Mesenchymal stem cell (in vitro differentiated cells and primary cell): Measurements from ENCODE around the gene QSER1.
"Not testable (repeated sequence)": the region's sequence is repeated elsewhere in the genome, so short reads cannot be mapped to it uniquely, and the experiment has no call there.

Source experiments
- DNase-seq: peaks from one replicate; pipeline ENCODE4 v3.0.0-alpha.2; 2013
- H2AFZ ChIP-seq: one replicate; pipeline ENCODE4 v1.6.1; 2013; ENCODE audit warnings: low read depth, mild to moderate bottlenecking, control low read depth, inconsistent platforms, low read length, moderate library complexity
- H2AK5ac ChIP-seq: 2 replicates; pipeline ENCODE4 v1.6.1; 2013; ENCODE audit warnings: low read length, moderate library complexity, mild to moderate bottlenecking, inconsistent platforms; ENCODE audit not compliant: severe bottlenecking
- H2BK120ac ChIP-seq: one replicate; pipeline ENCODE4 v1.6.1; 2013; ENCODE audit warnings: low read depth, mild to moderate bottlenecking, inconsistent platforms, low read length, moderate library complexity
- H2BK12ac ChIP-seq, 2 experiments: one replicate each; pipeline ENCODE4 v1.6.1; 2013; ENCODE audit warnings: inconsistent platforms in 2 of 2, low read length in 2 of 2, mild to moderate bottlenecking in 2 of 2, moderate library complexity in 2 of 2, control low read depth in 1 of 2
- H2BK15ac ChIP-seq: one replicate; pipeline ENCODE4 v1.6.1; 2013; ENCODE audit warnings: mild to moderate bottlenecking, low read depth, inconsistent platforms; ENCODE audit not compliant: poor library complexity, severe bottlenecking
- H2BK5ac ChIP-seq: 2 replicates; pipeline ENCODE4 v1.6.1; 2013; ENCODE audit warnings: low read depth, mild to moderate bottlenecking, low read length, control low read depth, inconsistent platforms; ENCODE audit not compliant: poor library complexity, severe bottlenecking
- H3K14ac ChIP-seq, 2 experiments: one replicate each; pipeline ENCODE4 v1.6.1; 2013; ENCODE audit warnings: inconsistent platforms in 2 of 2, low read length in 2 of 2, control low read depth in 1 of 2, mild to moderate bottlenecking in 1 of 2, moderate library complexity in 1 of 2
- H3K18ac ChIP-seq, 2 experiments: one replicate each; pipeline ENCODE4 v1.6.1; 2013; ENCODE audit warnings: inconsistent platforms in 2 of 2, low read length in 2 of 2, control low read depth in 1 of 2, low read depth in 1 of 2, mild to moderate bottlenecking in 1 of 2
- H3K23ac ChIP-seq, 2 experiments: one replicate each; pipeline ENCODE4 v1.6.1; 2013; ENCODE audit warnings: inconsistent platforms in 2 of 2, low read length in 2 of 2, mild to moderate bottlenecking in 2 of 2, moderate library complexity in 2 of 2, control low read depth in 1 of 2
- H3K27ac ChIP-seq: 2 replicates; pipeline ENCODE4 v1.5.1; 2013; ENCODE audit warnings: mild to moderate bottlenecking, moderate library complexity, low read length, control low read depth, inconsistent platforms; ENCODE audit not compliant: poor library complexity, severe bottlenecking
- H3K27me3 ChIP-seq, 2 experiments: 2 replicates each; pipeline versions ENCODE4 v1.6.1 to v1.7.0; 2013; ENCODE audit warnings: low read length in 2 of 2, mild to moderate bottlenecking in 2 of 2, moderate library complexity in 2 of 2, control low read depth in 1 of 2, inconsistent platforms in 1 of 2; ENCODE audit not compliant: control insufficient read depth in 1 of 2, insufficient read depth in 1 of 2
- H3K36me3 ChIP-seq, 2 experiments: 2 replicates each; pipeline versions ENCODE4 v1.6.1 to v1.7.0; 2013; ENCODE audit warnings: low read length in 2 of 2, control low read depth in 1 of 2, inconsistent platforms in 1 of 2, low read depth in 1 of 2, mild to moderate bottlenecking in 1 of 2; ENCODE audit not compliant: insufficient read depth in 2 of 2, control insufficient read depth in 1 of 2
- H3K4ac ChIP-seq, 2 experiments: one replicate each; pipeline ENCODE4 v1.6.1; 2013; ENCODE audit warnings: inconsistent platforms in 2 of 2, low read length in 2 of 2, mild to moderate bottlenecking in 2 of 2, moderate library complexity in 2 of 2, control low read depth in 1 of 2, low read depth in 1 of 2
- H3K4me1 ChIP-seq: 2 replicates; pipeline ENCODE4 v1.6.1; 2013; ENCODE audit warnings: low read depth, low read length, control low read depth; ENCODE audit not compliant: control insufficient read depth, insufficient read depth
- H3K4me2 ChIP-seq: 2 replicates; pipeline ENCODE4 v1.6.1; 2013; ENCODE audit warnings: low read length, mild to moderate bottlenecking, inconsistent platforms; ENCODE audit not compliant: poor library complexity, severe bottlenecking
- H3K4me3 ChIP-seq, 2 experiments: 2 replicates each; pipeline versions ENCODE4 v1.5.1 to v1.7.0; 2013; ENCODE audit warnings: low read length in 2 of 2, mild to moderate bottlenecking in 2 of 2, control low read depth in 1 of 2, low read depth in 1 of 2; ENCODE audit not compliant: insufficient read depth in 1 of 2
- H3K79me1 ChIP-seq: replicated peaks from 2 replicates; pipeline ENCODE4 v1.6.1; 2013; ENCODE audit warnings: mild to moderate bottlenecking, control low read depth, low read length, inconsistent platforms; ENCODE audit not compliant: poor library complexity, severe bottlenecking
- H3K9ac ChIP-seq: 2 replicates; pipeline ENCODE4 v1.7.0; 2013; ENCODE audit warnings: mild to moderate bottlenecking, low read length, moderate library complexity
- H3K9me3 ChIP-seq: 2 replicates; pipeline ENCODE4 v1.7.0; 2013; ENCODE audit warnings: mild to moderate bottlenecking, low read length; ENCODE audit not compliant: control insufficient read depth
- H4K8ac ChIP-seq: one replicate; pipeline ENCODE4 v1.6.1; 2013; ENCODE audit warnings: inconsistent platforms, mild to moderate bottlenecking, low read length, moderate library complexity
- H4K91ac ChIP-seq: one replicate; pipeline ENCODE4 v1.6.1; 2013; ENCODE audit warnings: mild to moderate bottlenecking, low read length, inconsistent platforms
- WGBS: methylation state at CpG from one replicate; pipeline ENCODE4 v1.1.7; 2013; ENCODE audit warnings: mixed read lengths; 5-methylcytosine and 5-hydroxymethylcytosine counted together

QSER1 gene

GRCh38 chr11:32861850-32862577 lies 30.6 kb upstream of the QSER1 start:
- H3K79me1 ChIP-seq: no peaks in the 10 kb centered on the region
- no peak overlapping the region for H3K14ac ChIP-seq
- no peak overlapping the region for H2BK15ac ChIP-seq
- H2AFZ ChIP-seq: no peak overlapping the region
- H3K4me1 ChIP-seq: no peaks in the 10 kb centered on the region
- H3K4me3 ChIP-seq: no peak overlapping the region
- no peak overlapping the region for H3K27ac ChIP-seq
- no peak overlapping the region for H3K4me2 ChIP-seq
- H2BK5ac ChIP-seq: no peak overlapping the region
- DNase-seq: no peak
- no peak overlapping the region for H3K4ac ChIP-seq
- H3K18ac ChIP-seq: no peak overlapping the region
- WGBS: 71% methylated on average over 3 of the region's 3 CpGs
- no peak overlapping the region for H4K8ac ChIP-seq
- H3K36me3 ChIP-seq: no peaks in the 10 kb centered on the region
- no peaks in the 10 kb centered on the region for H3K9me3 ChIP-seq
- no peak overlapping the region for H4K91ac ChIP-seq
- H2BK12ac ChIP-seq: no peak overlapping the region
- H2AK5ac ChIP-seq: no peak overlapping the region
- no peak overlapping the region for H2BK120ac ChIP-seq
- H3K9ac ChIP-seq: no peak overlapping the region
- no peaks in the 10 kb centered on the region for H3K27me3 ChIP-seq
- H3K23ac ChIP-seq: no peak overlapping the region

- Histone ChIP-seq H3K4me2 (no peak overlapping the region), H4K8ac (no peak overlapping the region), H3K36me3 (no peaks in the 10 kb centered on the region), H3K27me3 (peaks cover 0 to 3% of the 10 kb centered on the region in 2 experiments), H3K4me1 (no peaks in the 10 kb centered on the region), H2BK5ac (no peak overlapping the region), H2BK12ac (no peak overlapping the region), H3K79me1 (no peaks in the 10 kb centered on the region), H3K18ac (no peak overlapping the region), H2AFZ (no peak overlapping the region), H3K9me3 (no peaks in the 10 kb centered on the region), H3K27ac (no peak overlapping the region), H2BK120ac (no peak overlapping the region), H3K4ac (no peak overlapping the region), H2AK5ac (no peak overlapping the region), H3K14ac (no peak overlapping the region), H2BK15ac (no peak overlapping the region), H3K9ac (no peak overlapping the region), H3K4me3 (no peak overlapping the region), H4K91ac (no peak overlapping the region), H3K23ac (no peak overlapping the region)
- no peak for DNase-seq
Measured at GRCh38 chr11:32864555-32864954, 28.1 kb upstream of the QSER1 start.

DNA sequence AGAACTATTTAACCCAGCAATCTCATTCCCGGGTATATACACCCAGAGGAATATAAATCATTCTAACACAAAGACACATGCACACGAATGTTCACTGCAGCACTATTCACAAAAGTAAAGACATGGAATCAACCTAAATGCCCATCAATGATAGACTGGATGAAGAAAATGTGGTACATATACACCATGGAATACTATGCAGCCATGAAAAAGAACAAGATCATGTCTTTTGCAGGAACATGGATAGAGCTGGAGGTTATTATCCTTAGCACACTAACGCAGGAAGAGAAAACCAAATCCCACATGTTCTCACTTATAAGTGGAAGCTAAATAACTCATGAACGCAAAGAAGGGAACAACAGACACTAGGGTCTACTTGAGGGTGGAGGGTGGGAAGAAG lies 23.9 kb upstream of the QSER1 start:
- not testable (repeated sequence) for H3K27ac ChIP-seq, H2BK15ac ChIP-seq, H3K27me3 ChIP-seq, H2BK120ac ChIP-seq, H3K9ac ChIP-seq, H3K9me3 ChIP-seq, H2BK12ac ChIP-seq, H3K4me1 ChIP-seq, H4K91ac ChIP-seq, H3K14ac ChIP-seq, H2AK5ac ChIP-seq, H3K18ac ChIP-seq, DNase-seq, H3K4me3 ChIP-seq, H2BK5ac ChIP-seq, H2AFZ ChIP-seq, H3K4me2 ChIP-seq, H4K8ac ChIP-seq, H3K4ac ChIP-seq, H3K23ac ChIP-seq, H3K36me3 ChIP-seq, H3K79me1 ChIP-seq
- WGBS: 62% methylated on average over 3 of the region's 4 CpGs

DNA sequence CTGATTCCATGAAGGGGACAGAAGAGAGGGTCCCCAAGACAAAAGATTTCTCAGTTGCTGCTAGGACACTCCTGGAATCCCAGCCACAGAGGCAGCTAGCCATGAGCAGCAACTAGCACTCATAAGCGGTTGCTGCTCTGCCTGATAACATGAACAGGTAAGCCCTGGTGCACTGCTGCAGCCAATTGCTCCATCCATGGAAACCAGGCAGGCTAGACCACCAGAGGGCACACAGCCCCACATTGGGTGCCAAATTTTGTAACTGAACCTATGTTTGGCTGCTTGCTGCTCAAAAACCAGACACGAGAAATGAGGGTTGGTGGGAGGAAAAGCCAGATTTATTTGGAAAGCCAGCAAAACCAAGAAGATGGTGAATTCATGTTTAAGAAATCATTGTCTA lies 21.9 kb upstream of the QSER1 start:
- H3K36me3 ChIP-seq: no peaks in the 10 kb centered on the region
- H4K8ac ChIP-seq: no peak overlapping the region
- 63% methylated on average over 2 of the region's 2 CpGs for WGBS
- no peak overlapping the region for H3K4me3 ChIP-seq
- H2AFZ ChIP-seq: no peak overlapping the region
- no peak overlapping the region for H3K9ac ChIP-seq
- no peak for DNase-seq
- H3K27me3 ChIP-seq: peaks cover 6 to 7% of the 10 kb centered on the region in 2 experiments
- no peak overlapping the region for H3K4ac ChIP-seq
- H3K18ac ChIP-seq: no peak overlapping the region
- H3K23ac ChIP-seq: no peak overlapping the region
- H4K91ac ChIP-seq: no peak overlapping the region
- H2BK120ac ChIP-seq: no peak overlapping the region
- H3K27ac ChIP-seq: no peak overlapping the region
- no peak overlapping the region for H2BK12ac ChIP-seq
- no peak overlapping the region for H3K14ac ChIP-seq
- peaks cover 4% of the 10 kb centered on the region for H3K9me3 ChIP-seq
- H2BK5ac ChIP-seq: no peak overlapping the region
- H2BK15ac ChIP-seq: no peak overlapping the region
- H2AK5ac ChIP-seq: no peak overlapping the region
- no peaks in the 10 kb centered on the region for H3K4me1 ChIP-seq
- no peaks in the 10 kb centered on the region for H3K79me1 ChIP-seq
- H3K4me2 ChIP-seq: no peak overlapping the region
